ENCODE data around the gene PRAMEF5. TPM values are rescaled to one million over a fixed set of nuclear protein-coding genes. Genes with fewer than 3 reads are reported as not detected.
"Not testable (repeated sequence)": the region's sequence is repeated elsewhere in the genome, so short reads cannot be mapped to it uniquely, and the experiment has no call there.

PRAMEF5 gene
- not detected in 2 replicates for total RNA-seq

DNA sequence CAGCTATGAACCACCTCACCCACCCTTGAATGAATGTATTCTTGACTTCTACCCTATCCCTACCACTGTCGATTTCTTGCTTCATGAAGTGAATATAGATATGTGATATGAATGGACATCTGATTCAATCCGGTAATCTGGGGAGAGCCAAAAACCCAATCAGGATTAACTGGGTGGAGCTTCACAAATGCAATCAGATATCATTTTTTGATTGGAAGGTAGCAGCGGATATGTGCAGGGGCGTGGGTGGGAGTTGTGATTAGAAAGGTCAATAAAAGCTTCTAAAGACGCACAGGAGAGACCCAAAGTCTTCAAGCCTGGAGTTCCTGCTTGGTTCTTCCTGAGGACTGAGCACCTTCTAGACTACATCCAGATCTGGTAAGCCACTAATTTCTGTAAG, at the start of gene PRAMEF5:
PRAMEF5 (plus strand) TSS at position 301 of the 400 bp plus-strand sequence. CDS start 5,071 bp downstream, outside the sequence.
- FAIRE-seq; H3K36me3 ChIP-seq (ENCODE audit: control insufficient read depth, insufficient read depth, low read length); H3K27me3 ChIP-seq (ENCODE audit: control insufficient read depth, insufficient read depth, low read length); DNase-seq (ENCODE audit: low read depth); H3K4me3 ChIP-seq (ENCODE audit: low read depth, low read length): not testable (repeated sequence)

DNA sequence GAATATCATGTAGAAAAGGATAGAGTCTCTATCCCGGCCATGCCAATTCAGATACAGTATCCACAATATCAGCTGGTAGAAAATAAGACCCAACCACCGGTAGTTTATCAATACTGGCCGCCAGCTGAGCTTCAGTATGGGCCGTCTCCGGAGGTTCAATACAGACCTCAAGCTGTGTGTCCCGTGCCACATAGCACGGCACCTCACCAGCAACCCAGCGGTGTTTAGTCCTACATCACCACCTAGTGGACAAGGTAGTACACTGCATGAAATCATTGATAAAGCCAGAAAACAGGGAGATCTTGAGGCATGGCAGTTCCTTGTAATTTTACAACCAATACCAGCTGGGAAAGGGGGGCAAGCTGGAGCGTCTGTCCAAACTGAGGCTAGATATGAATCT, 45.3 kb upstream of the PRAMEF5 start:
- DNase-seq (ENCODE audit: low read depth); H3K27me3 ChIP-seq (ENCODE audit: control insufficient read depth, insufficient read depth, low read length); H3K36me3 ChIP-seq (ENCODE audit: control insufficient read depth, insufficient read depth, low read length); FAIRE-seq; H3K4me3 ChIP-seq (ENCODE audit: low read depth, low read length): not testable (repeated sequence)

DNA sequence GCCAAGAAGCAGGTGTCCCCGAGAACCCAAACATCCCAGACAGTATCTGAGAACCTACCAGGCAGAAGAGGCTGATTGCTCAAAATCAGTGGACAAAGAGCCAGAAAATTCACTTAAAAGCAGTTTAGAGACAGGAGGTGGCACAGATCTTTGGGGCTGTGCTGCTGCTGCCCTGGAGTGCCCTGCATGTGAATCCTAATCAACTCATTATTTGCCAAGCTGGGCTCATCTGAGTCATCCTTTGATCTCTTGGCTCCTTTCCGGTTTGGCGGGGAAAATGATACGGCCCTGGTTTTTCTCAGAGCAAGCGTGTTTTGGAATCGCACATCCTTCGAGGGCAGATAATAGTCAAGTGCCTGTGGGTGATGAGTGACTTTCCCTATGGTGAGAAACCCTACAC, 37.4 kb upstream of the PRAMEF5 start:
- H3K27me3 ChIP-seq (ENCODE audit: control insufficient read depth, insufficient read depth, low read length); H3K36me3 ChIP-seq (ENCODE audit: control insufficient read depth, insufficient read depth, low read length); DNase-seq (ENCODE audit: low read depth); FAIRE-seq; H3K4me3 ChIP-seq (ENCODE audit: low read depth, low read length): not testable (repeated sequence)

DNA sequence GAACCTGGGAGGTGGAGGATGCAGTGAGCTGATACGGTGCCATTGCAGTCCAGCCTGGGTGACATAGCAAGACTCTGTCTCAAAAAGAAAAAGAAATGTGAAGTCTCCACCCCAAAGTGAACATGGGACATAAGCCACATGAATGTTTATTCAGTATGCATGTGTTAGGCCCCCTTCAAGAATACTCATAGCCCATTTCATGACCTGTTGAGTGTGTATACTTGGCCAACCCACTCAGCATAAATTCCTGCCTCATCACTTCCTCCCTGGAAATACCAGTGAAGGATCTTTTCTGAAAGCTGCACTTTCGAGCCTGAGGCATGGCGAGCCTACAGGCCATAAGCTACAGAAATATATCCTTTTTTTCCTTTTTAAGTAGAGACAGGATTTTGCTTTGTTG, 34.8 kb upstream of the PRAMEF5 start:
- DNase-seq (ENCODE audit: low read depth); H3K4me3 ChIP-seq (ENCODE audit: low read depth, low read length); H3K36me3 ChIP-seq (ENCODE audit: control insufficient read depth, insufficient read depth, low read length); FAIRE-seq; H3K27me3 ChIP-seq (ENCODE audit: control insufficient read depth, insufficient read depth, low read length): not testable (repeated sequence)

DNA sequence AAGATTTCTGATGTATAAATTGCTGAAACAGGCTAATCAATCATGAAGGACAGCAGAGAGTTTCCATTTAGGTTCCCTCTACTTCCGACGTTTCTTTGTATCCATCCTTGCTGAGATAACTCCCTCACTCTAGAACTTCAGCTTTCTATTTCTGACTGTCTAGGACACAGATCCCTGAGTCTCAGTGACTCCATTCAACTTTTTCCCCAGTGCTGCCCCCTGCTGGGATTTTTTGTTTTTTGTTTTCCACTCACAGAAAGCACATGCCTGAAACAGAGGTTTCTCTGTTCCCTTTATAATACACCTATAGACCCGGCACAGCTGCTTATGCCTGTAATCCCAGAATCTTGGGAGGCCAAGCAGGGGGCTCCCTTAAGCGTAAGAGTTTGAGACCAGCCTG, 31.2 kb upstream of the PRAMEF5 start:
- H3K27me3 ChIP-seq (ENCODE audit: control insufficient read depth, insufficient read depth, low read length); H3K4me3 ChIP-seq (ENCODE audit: low read depth, low read length); FAIRE-seq; DNase-seq (ENCODE audit: low read depth); H3K36me3 ChIP-seq (ENCODE audit: control insufficient read depth, insufficient read depth, low read length): not testable (repeated sequence)

DNA sequence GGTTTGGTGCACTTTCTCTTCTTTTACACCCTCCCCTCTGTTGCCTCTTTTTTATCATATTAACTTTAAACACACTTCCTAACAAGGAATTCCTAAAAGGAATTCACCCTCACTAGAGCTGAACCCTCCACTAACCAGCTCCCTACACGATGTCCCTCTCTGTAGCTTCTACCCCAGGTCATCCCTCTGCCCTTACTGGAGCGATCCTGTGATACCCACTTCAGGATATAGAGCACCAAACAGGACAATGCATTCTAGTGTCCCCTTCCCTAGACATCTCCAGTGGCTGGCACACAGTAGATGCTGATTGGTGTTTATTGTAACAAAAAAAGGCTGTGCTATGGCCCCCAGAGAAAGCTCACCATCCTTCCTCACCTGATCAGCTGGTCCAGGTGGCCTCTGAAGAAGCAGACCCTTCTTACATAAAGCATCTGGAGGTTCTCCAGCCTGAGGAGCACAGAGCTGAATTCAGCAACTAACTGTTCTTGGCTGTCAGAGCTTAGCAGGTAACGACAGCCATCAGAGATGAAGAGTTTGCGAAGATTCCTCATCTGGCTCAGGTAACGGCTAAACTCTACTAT, 29.4 kb upstream of the PRAMEF5 start:
- no peak overlapping the region for H3K4me3 ChIP-seq (ENCODE audit: low read depth, low read length)
- no peaks in the 10 kb centered on the region for H3K27me3 ChIP-seq (ENCODE audit: control insufficient read depth, insufficient read depth, low read length)
- TF ChIP-seq, protein P1, sequence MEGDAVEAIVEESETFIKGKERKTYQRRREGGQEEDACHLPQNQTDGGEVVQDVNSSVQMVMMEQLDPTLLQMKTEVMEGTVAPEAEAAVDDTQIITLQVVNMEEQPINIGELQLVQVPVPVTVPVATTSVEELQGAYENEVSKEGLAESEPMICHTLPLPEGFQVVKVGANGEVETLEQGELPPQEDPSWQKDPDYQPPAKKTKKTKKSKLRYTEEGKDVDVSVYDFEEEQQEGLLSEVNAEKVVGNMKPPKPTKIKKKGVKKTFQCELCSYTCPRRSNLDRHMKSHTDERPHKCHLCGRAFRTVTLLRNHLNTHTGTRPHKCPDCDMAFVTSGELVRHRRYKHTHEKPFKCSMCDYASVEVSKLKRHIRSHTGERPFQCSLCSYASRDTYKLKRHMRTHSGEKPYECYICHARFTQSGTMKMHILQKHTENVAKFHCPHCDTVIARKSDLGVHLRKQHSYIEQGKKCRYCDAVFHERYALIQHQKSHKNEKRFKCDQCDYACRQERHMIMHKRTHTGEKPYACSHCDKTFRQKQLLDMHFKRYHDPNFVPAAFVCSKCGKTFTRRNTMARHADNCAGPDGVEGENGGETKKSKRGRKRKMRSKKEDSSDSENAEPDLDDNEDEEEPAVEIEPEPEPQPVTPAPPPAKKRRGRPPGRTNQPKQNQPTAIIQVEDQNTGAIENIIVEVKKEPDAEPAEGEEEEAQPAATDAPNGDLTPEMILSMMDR (IDR thresholded peaks at IDR 0.05; ENCODE audit: insufficient read depth, low read length, severe bottlenecking) = no peak
- DNase-seq (ENCODE audit: low read depth) = no peak
- FAIRE-seq = no peak
- H3K36me3 ChIP-seq (ENCODE audit: control insufficient read depth, insufficient read depth, low read length) = no peaks in the 10 kb centered on the region

DNA sequence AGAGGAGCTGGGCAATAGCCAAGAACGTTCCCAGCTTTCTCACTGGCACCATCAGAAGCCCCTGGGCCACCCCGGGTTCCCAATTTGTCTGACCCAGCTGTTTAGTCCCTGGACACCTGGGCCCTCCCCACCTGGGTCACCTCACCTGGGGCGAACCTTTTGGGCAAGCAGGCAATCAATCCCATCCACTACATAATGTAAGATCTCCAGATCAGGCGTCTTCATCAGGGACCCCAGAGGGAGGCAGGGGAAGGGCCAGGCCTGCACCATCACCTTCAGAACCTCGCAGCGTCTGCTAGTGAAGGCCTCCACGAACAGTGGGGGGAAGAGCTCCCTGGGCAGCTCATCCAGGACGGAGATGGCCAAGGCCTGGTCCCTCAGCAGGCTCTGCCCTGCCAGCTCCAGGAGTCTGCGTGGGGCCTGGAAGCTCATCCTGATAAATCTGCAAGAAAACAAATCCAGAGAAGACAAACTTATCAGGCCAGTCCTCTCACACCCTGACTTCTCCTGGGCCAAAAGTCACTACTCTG, 28.3 kb upstream of the PRAMEF5 start, which contains the start of gene PRAMEF18:
PRAMEF18 (minus strand) TSS at position 480 of the 530 bp plus-strand sequence; CDS start at position 432, 48 bp downstream.
- not testable (repeated sequence) for DNase-seq (ENCODE audit: low read depth); H3K27me3 ChIP-seq (ENCODE audit: control insufficient read depth, insufficient read depth, low read length); FAIRE-seq; H3K4me3 ChIP-seq (ENCODE audit: low read depth, low read length); H3K36me3 ChIP-seq (ENCODE audit: control insufficient read depth, insufficient read depth, low read length)

DNA sequence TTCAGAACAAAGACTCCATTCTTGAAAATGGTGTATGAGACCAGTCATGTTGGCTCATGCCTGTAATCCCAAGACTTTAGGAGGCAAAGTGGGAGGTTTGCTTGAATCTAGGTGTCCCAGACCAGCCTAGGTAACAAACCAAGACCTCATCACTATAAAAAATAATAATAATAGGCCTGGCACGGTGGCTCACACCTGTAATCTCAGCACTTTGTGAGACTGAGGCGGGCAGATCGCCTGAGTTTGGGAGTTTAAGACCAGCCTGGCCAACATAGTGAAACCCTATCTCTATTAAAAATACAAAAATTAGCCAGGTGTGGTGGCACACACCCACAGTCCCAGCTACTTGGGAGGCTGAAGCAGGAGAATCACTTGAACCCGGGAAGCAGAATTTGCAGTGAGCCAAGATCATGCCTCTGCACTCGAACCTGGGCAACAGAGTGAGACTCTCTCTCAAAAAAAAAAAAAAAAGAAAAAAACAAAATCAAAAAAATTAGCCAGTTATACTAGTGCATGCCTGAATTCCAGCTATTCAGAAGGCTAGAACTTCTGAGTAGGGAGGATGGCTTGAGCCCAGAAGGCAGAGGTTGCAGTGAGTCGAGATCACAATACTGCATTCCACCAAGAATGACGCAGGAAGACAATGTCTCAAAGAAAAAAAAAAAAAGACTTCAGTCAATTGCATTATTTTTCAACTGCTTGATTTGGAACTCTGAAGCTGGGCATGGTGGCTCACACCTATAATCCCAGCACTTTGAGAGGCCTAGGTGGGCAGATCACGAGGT, 26.5 kb upstream of the PRAMEF5 start:
- not testable (repeated sequence) for H3K27me3 ChIP-seq (ENCODE audit: control insufficient read depth, insufficient read depth, low read length); DNase-seq (ENCODE audit: low read depth); H3K36me3 ChIP-seq (ENCODE audit: control insufficient read depth, insufficient read depth, low read length); H3K4me3 ChIP-seq (ENCODE audit: low read depth, low read length); FAIRE-seq

DNA sequence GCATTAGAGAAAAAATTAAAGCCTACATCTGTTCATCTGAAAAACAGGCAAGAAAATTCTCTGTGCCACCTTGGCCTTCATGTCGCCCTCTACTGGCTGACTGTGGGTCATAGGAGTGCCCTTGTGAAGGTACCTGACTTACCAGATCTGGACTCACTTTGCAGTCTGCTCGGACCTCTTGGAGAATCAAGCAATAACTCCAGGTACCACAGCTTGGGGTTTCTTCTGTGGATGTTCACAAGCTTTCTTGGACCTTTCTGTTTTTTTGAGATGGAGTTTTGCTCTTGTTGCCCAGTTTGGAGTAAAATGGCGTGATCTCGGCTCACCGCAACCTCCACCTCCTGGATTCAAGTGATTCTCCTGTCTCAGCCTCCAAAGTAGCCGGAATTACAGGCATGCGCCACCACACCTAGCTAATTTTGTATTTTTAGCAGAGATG, 25.6 kb upstream of the PRAMEF5 start:
- H3K36me3 ChIP-seq (ENCODE audit: control insufficient read depth, insufficient read depth, low read length) = no peaks in the 10 kb centered on the region
- H3K27me3 ChIP-seq (ENCODE audit: control insufficient read depth, insufficient read depth, low read length) = no peaks in the 10 kb centered on the region
- FAIRE-seq = no peak
- DNase-seq (ENCODE audit: low read depth) = no peak
- no peak overlapping the region for H3K4me3 ChIP-seq (ENCODE audit: low read depth, low read length)
- TF ChIP-seq, protein P1 (IDR thresholded peaks at IDR 0.05; ENCODE audit: insufficient read depth, low read length, severe bottlenecking) = no peak

DNA sequence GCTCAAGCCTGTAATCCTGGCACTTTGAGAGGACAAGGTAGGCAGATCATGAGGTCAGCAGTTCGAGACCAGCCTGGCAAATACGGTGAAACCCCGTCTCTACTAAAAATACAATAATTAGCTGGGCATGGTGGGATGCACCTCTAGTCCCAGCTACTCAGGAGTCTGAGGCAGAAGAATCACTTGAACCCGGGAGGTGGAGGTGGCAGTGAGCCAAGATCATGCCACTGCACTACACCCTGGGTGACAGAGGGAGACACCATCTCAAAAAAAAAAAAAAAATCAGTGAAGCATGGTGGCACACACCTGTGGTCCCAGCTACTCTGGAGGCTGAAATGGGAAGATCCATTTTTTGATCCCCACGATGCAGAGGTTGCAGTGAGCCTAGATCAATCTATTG, 23.9 kb upstream of the PRAMEF5 start:
- H3K4me3 ChIP-seq (ENCODE audit: low read depth, low read length); FAIRE-seq; H3K27me3 ChIP-seq (ENCODE audit: control insufficient read depth, insufficient read depth, low read length); DNase-seq (ENCODE audit: low read depth); H3K36me3 ChIP-seq (ENCODE audit: control insufficient read depth, insufficient read depth, low read length): not testable (repeated sequence)

DNA sequence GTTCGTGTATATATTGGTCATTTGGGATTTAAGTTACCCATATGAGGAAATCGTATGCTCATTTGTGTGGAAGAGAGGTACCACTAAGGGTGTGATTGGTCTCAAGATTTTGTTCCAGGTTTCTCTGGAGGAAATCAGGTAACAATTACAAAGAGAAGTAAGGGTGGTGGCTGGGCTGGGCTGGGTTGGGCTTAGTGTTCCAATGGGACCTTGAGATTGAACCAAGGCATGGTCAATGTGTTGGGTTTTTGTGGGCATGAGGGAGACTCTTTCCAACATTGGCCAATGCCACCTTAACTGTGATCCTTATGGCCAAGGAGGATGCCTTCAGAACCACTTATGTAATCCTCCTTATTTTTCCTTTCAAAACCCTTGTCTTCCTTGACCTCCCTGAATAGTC, 23.4 kb upstream of the PRAMEF5 start:
- not testable (repeated sequence) for DNase-seq (ENCODE audit: low read depth); H3K36me3 ChIP-seq (ENCODE audit: control insufficient read depth, insufficient read depth, low read length); H3K27me3 ChIP-seq (ENCODE audit: control insufficient read depth, insufficient read depth, low read length); FAIRE-seq; H3K4me3 ChIP-seq (ENCODE audit: low read depth, low read length)

DNA sequence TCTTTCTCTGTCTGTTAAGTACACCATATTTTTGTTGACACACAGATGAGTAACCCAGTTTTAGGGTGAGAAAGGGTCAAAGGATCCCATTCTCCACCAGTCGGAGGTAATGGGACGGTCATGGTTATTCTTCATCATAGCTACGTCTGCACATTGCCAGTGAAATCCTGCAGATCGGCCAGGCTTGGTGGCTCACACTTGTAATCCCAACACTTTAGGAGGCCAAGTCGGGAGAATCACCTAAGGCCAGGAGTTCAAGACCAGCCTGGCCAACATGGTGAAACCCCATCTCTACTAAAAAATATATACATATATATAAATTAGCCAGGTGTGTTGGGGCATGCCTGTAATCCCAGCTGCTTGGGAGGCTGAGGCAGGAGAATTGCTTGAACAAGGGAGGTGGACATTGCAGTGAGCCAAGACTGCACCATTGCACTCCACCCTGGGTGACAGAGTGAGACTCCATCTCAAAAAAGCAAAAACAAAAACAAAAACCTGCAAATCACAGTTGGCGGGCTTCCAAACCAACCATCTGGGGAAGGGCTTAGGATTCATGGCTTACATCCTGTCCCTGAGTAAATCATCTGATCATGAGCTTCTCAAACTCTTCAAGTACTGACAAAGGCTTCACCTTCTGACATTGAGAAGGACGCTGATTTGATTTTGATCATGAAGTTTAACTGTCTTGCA, 22.8 kb upstream of the PRAMEF5 start:
- H3K36me3 ChIP-seq (ENCODE audit: control insufficient read depth, insufficient read depth, low read length); H3K4me3 ChIP-seq (ENCODE audit: low read depth, low read length); DNase-seq (ENCODE audit: low read depth); FAIRE-seq; H3K27me3 ChIP-seq (ENCODE audit: control insufficient read depth, insufficient read depth, low read length): not testable (repeated sequence)

Measured in bronchial epithelial cell (primary cell).